SIG-M5 treated with dmso at 0.1 percent for 504 hours (cell line): ENCODE data around the gene LRRN2.
A peak's percentile ranks its signal among the peaks of the same experiment; 100 is the strongest.
"Not testable (repeated sequence)": the region's sequence is repeated elsewhere in the genome, so short reads cannot be mapped to it uniquely, and the experiment has no call there.

Source experiments
- DNase-seq: peaks from one replicate; lab custom pipeline; 2025; ENCODE audit not compliant: unreplicated experiment; lab: John Stamatoyannopoulos, UW

Gene LRRN2

GRCh38 chr1:204685236-204686006 lies at the start of gene LRRN2:
TSS of gene LRRN2 (minus strand) at chr1:204685738. CDS start at chr1:204619992, 65,746 bp downstream.
- no peak for DNase-seq

GRCh38 chr1:204735042-204735441 lies 49.5 kb upstream of the LRRN2 start:
- DNase-seq: no peak

- no peak for DNase-seq
Measured at GRCh38 chr1:204733869-204734596, 48.5 kb upstream of the LRRN2 start.

- no peak for DNase-seq
Measured at GRCh38 chr1:204733289-204733688, 47.8 kb upstream of the LRRN2 start.

GRCh38 chr1:204731985-204732575 lies 46.5 kb upstream of the LRRN2 start:
- DNase-seq: no peak

- no peak for DNase-seq
Measured at GRCh38 chr1:204731509-204731908, 46.0 kb upstream of the LRRN2 start.

GRCh38 chr1:204730826-204731459 lies 45.4 kb upstream of the LRRN2 start:
- DNase-seq: no peak

- DNase-seq: no peak
Measured at GRCh38 chr1:204729516-204729915, 44.0 kb upstream of the LRRN2 start.

GRCh38 chr1:204728456-204728855 lies 42.9 kb upstream of the LRRN2 start:
- no peak for DNase-seq

GRCh38 chr1:204728045-204728444 lies 42.5 kb upstream of the LRRN2 start:
- DNase-seq: no peak

GRCh38 chr1:204727438-204727837 lies 41.9 kb upstream of the LRRN2 start:
- not testable (repeated sequence) for DNase-seq

- no peak for DNase-seq
Measured at GRCh38 chr1:204726478-204726877, 40.9 kb upstream of the LRRN2 start.

- no peak for DNase-seq
Measured at GRCh38 chr1:204725821-204726448, 40.4 kb upstream of the LRRN2 start.

GRCh38 chr1:204723131-204723787 lies 37.7 kb upstream of the LRRN2 start:
- DNase-seq: no peak

- no peak for DNase-seq
Measured at GRCh38 chr1:204721373-204722055, 36.0 kb upstream of the LRRN2 start.

- no peak for DNase-seq
Measured at GRCh38 chr1:204716660-204717059, 31.1 kb upstream of the LRRN2 start.

- DNase-seq: peak; percentile 36
Measured at GRCh38 chr1:204714861-204715511, 29.4 kb upstream of the LRRN2 start.

- no peak for DNase-seq
Measured at GRCh38 chr1:204714194-204714860, 28.8 kb upstream of the LRRN2 start.

- DNase-seq: no peak
Measured at GRCh38 chr1:204713541-204713940, 28.0 kb upstream of the LRRN2 start.
